ENCODE measurements around the gene LYRM2.
A peak's percentile ranks its signal among the peaks of the same experiment; 100 is the strongest.

The LYRM2 gene

DNA sequence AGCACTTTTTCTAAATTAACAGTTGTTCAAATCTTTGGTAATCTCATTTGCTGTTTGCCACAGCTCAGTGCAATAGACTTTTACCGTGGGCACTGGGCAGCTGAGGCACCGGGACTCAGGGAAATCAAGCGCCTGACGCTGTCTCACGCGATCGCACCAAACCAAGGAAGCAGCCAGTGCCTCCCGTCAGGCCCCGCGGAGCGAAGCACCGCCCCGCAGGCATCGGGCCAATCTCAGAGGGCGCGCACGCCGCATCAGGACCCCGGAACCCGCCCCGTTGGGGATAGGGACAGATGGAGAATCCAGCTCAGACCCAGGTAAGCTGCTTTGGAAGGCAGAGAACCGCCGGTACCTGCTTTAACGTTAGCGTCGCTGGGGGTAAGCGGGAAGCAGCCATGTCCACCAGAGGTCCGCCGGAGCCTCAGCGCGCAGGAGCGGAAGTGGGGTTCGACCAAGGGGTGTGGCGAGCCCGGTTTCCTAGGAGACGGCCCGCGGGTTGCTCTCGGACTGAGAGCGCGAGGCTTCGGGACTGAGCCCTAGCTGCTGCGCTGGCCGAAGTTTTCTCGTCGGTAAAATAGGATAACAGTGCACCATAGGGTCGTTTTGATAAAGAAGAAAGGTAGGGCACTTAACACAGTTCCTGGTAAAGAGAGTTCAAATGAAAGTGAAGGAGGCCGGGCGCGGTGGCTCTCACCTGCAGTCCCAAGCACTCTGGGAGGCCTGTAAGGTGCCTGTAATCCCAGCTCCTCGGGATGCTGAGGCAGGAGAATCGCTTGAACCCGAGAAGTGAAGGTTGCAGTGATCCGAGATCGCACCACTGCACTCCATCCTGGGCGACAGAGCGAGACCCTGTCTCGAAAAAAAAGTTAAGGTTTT lies at the start of gene LYRM2:
Gene LYRM2, minus strand, starts transcription at position 428 of the 876 bp plus-strand sequence. Its CDS starts 31 bp downstream, at position 397.
- peak; percentile 81 for DNase-seq

DNA sequence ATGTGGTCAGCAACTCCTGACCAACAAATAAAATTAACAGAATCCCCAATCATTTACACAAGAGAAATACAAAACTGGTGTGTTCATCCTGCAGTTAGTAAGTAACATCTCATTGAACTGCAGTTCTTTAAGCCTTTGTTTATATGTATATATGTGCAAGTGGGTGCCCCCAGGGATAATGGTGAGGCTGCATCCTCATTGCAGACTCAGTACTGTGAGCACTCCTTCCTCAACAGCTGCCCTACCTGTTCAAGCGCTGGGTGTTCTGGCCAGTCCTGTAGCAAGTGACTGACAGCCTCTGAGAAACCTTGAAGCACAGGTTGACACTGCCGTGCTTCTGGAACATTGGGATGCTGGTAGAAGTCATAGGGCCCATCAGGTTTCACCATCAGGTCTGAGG lies 49.8 kb upstream of the LYRM2 start:
- no peak for DNase-seq

DNA sequence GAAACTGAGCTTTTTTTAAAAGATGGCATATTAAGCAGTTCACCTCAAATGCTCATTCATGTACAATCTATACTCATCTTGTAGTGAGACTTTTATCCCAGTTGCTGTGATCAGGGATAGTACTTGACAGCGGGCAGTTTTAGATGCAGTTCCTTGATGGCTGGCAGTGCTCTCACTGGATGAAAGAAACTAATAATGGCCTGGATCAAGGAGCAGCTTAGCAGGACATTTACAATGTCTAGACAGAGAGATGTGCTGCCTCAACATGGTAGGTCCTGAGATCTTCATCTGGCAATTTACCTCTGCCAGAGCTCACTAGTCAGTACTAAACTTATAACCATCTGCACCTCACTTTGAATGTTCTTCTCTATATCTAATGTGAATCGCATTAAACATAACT lies 46.8 kb upstream of the LYRM2 start:
- DNase-seq = no peak

DNA sequence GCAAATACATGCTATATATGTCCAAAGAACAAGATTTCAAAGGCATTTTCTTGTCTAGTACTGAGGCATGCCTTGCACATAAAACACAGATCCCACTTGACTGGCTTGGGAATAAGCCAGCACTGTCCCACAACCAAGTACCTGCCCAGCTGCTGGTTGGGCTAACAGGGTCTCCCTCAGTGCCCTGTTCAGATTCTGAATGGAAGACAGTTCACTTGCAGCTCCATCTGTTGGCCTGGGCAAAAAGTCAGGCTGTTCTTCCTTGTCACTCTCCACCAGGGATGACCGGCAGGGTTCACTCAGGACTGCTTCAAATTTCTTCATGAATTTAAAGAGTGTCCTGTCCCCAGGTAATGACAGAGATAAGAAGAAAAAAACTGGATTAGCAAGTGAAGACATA lies 44.4 kb upstream of the LYRM2 start:
- DNase-seq = no peak

DNA sequence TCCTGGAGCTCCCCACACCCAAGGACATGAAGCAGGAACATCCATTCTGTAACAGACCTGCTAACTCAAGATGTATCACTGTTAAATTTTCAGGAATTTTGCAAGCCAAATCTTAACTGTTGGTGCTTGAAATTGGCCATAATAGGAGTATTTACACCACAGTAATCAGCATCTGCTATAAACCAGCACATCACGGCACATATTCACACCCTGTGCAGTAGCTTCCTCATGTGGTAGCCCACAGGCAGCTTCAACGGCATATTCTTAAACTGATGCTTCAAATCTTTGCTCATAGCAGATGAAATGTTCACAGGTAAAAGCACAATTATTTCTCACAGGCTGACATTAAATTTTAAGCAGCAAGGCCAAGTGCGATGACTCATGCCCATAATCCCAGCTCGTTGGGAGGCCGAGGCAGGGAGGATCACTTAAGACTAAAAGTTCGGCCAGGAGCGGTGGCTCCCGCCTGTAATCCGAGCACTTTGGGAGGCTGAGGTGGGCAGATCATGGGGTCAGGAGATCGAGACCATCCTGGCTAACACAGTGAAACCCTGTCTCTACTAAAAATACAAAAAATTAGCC lies 43.5 kb upstream of the LYRM2 start:
- DNase-seq = no peak

GRCh38 chr6:89680551-89680950 lies 42.0 kb upstream of the LYRM2 start:
- DNase-seq = no peak

- no peak for DNase-seq
Measured at GRCh38 chr6:89680150-89680549, 41.6 kb upstream of the LYRM2 start.

- DNase-seq = no peak
Measured at GRCh38 chr6:89679215-89680120, 40.9 kb upstream of the LYRM2 start.

- no peak for DNase-seq
Measured at GRCh38 chr6:89678531-89678930, 40.0 kb upstream of the LYRM2 start.

DNA sequence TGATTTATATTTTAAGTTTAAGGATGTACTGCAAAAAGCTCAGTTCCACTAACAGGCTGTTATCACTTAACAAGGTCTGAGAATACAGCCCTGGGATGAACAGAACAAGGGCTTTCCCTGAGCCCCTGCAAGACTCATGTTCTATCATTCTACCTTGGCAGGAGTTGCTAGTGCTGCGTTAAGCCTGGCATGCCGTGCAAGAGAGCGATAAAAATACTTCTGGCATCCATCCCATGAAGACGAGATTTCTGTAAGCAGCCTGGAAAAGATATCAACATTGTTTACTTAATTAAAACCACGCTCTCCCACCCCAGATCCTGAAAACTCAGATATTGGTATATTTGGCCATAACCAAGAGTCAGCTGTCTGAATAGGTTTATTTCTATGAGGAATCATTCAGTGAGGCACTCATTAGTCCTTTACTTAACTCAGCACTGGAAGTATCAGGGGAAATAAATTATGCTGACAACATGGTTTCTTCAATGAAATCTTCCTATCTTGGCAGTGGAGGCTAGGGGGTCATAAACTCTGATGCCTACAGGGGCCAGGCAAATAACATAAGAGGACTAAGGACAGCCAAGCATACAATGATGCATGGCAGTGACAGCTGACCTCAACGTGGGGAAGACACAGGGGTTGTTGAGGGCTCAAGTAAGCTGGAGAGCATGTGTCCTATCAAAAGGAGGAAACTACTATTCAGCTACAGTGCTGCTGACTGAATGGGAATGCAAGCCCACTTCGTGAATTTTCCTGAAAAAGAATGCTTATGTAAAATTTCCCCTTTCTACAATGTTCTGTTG lies 37.6 kb upstream of the LYRM2 start:
- no peak for DNase-seq

DNA sequence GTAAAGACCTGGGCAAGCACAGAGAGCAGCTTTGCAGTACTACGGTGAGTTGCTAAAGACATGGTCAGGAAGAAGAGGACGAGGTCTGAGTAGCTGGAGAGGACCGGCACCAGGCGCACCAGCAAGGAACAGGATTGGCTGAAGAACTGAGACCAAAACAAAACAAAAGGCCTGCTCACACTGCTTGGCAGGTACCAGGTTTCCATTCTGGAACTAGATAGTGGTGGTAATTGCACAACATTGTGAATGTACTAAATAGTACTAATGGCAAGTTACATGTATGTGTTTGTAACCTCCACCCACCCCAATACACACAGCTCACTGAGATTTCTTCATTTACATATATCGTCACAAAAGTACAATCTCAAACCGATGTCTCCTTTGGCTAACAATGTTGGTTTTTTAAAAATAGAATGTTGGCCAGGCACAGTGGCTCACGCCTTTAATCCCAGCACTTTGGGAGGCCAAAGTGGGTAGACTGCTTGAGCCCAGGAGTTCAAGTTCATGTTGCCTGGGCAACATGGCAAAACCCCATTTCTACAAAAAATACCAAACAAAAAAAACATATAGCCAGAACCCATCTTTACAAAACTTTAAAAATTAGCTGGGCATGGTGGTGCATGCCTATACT lies 32.5 kb upstream of the LYRM2 start:
- DNase-seq = no peak

GRCh38 chr6:89669002-89669401 lies 30.5 kb upstream of the LYRM2 start:
- DNase-seq = no peak

GRCh38 chr6:89667872-89668556 lies 29.5 kb upstream of the LYRM2 start:
- no peak for DNase-seq

GRCh38 chr6:89662659-89663223 lies 24.2 kb upstream of the LYRM2 start:
- DNase-seq = no peak

DNA sequence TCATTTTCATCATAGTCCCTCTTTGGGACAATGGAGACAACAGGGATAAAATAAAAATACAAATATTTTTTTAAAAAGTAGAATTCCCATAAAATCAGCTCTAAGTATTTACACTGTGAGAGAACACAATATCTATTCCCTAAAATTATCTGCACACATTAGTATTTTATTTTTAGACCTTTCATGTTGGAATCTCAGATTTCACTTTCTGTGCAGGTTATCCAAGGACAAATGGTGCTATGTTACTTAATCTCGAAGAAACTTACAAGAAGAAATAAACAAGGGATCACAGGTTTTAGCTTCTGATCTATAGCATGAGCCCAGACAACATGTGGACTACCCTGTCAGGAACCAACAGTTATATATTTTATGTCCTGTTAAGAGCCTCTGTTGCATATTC lies 23.0 kb upstream of the LYRM2 start:
- no peak for DNase-seq

- DNase-seq = no peak
Measured at GRCh38 chr6:89660981-89661380, 22.4 kb upstream of the LYRM2 start.

DNA sequence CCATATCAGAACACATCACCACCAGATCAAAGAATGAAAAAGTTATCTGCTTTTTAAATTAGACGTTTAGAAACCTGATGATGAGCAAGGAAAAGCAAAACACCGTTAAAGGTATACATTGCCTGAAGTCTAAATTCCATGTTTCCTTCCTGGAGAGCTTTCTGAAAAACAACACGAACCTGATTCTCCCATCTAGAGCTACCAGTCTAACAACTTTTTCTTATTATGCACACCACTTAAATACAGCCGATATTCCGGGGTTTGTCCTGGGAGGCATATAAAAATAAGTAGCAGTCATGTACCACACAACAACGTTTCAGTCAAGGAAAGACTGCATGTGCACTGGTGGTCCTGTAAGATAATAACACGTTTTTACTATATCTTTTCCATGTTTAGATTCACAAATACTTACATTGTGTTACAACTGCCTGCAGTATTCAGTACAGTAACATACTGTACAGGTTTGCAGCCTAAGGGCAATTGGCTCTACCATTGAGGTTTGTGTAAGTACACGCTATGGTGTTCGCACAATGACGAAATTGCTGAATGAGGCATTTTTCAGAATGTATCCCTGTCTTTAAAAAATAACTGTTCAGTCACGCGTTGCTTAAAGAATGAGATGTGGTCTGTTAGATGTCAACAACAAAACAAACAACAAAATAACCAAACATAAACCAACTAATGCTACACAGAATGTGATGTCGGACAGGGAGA lies 19.1 kb upstream of the LYRM2 start:
- DNase-seq = no peak

- DNase-seq = no peak
Measured at GRCh38 chr6:89655122-89655521, 16.6 kb upstream of the LYRM2 start.

- DNase-seq = no peak
Measured at GRCh38 chr6:89650579-89650978, 12.0 kb upstream of the LYRM2 start.

GRCh38 chr6:89649682-89650081 lies 11.1 kb upstream of the LYRM2 start:
- DNase-seq = no peak

DNA sequence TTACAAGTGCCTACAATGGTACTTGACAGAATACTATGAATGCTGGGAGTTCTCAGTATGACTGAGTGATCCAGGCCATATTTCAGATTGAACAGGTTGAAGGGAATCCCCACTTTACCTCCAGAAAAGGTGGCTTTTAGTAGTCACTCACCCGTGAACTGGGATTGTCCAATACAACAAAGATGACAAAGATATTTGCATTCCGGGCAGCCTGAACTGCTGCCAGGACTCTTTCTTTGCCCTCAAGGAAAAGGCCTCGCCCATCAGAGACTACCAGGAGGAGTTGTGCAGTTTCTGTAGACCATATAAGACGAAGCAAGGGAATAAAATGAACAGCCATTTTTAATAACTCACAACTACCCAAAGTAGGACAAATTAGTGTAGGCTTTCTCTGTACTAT lies 6.3 kb upstream of the LYRM2 start:
- DNase-seq = no peak

All from NCI-H748 treated with DMSO at 0.1 percent for 48 hours (cell line).